Right hindlimb (tissue), 1 donor: ENCODE measurements around the gene ZNF888.
"Not testable (repeated sequence)": the region's sequence is repeated elsewhere in the genome, so short reads cannot be mapped to it uniquely, and the experiment has no call there.

Experiments used
- DNase-seq: peaks from one replicate; pipeline ENCODE4 v3.0.0-alpha.2; 2018

Gene ZNF888

GRCh38 chr19:52922841-52923777 is at the start of gene ZNF888:
Gene ZNF888, minus strand, starts transcription at chr19:52923428. Its CDS starts 5,555 bp downstream, at chr19:52917873.
- DNase-seq = peak; percentile 91

- DNase-seq = no peak
Observed at GRCh38 chr19:52967772-52968171, 44.5 kb upstream of the ZNF888 start.

GRCh38 chr19:52963247-52963618 is 40.0 kb upstream of the ZNF888 start:
- DNase-seq = no peak

- DNase-seq = peak; percentile 98
Observed at GRCh38 chr19:52962394-52963246, 39.4 kb upstream of the ZNF888 start, which contains the start of gene ZNF816. Gene ZNF816, minus strand, starts transcription at chr19:52962881. Its CDS starts 6,792 bp downstream, at chr19:52956089.

GRCh38 chr19:52961981-52962380 is 38.8 kb upstream of the ZNF888 start:
- DNase-seq = no peak

DNA sequence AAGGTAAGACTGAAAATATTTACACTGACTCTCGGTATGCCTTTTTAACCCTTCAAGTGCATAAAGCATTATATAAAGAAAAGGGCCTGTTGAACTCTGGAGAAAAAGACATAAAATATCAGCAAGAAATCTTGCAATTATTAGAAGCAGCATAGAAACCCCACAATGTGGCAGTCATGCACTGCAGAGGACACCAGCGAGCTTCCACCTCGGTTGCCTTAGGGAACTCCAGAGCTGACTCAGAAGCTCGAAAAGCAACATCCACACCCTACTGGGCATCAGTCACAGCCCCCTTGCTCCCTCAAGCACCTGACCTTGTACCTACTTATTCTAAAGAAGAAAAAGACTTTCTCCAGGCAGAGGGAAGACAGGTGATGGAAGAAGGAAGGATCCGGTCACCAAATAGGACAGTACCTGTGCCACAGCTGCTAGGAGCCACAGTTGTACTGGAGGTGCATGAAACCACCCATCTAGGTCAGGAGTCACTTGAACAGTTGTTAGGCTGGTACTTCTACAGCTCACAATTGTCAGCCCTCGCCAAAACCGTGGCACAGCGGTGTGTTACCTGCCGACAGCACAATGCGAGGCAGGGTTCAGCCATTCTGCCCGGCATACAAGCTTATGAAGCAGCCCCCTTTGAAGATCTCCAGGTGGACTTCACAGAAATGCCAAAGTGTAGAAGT is 36.5 kb upstream of the ZNF888 start:
- no peak for DNase-seq

DNA sequence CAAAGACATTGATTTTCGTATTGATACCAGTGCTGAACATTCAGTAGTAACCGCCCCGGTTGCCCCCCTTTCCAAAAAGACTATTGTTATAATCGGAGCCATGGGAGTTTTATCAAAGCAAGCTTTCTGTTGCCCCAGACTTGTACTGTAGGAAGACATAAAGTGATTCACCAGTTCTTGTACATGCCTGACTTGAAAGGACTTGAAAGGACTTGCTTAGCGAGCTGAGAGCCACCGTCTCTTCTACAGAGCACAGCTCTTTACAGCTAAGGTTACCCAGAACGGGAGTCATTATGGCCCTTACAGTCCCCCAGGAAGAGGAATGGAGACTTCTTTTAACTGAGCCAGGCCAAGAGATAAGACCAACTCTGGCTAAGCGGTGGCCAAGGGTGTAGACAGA is 34.4 kb upstream of the ZNF888 start:
- DNase-seq = no peak

GRCh38 chr19:52956917-52957316 is 33.7 kb upstream of the ZNF888 start:
- no peak for DNase-seq

GRCh38 chr19:52949422-52949821 is 26.2 kb upstream of the ZNF888 start:
- DNase-seq = no peak

DNA sequence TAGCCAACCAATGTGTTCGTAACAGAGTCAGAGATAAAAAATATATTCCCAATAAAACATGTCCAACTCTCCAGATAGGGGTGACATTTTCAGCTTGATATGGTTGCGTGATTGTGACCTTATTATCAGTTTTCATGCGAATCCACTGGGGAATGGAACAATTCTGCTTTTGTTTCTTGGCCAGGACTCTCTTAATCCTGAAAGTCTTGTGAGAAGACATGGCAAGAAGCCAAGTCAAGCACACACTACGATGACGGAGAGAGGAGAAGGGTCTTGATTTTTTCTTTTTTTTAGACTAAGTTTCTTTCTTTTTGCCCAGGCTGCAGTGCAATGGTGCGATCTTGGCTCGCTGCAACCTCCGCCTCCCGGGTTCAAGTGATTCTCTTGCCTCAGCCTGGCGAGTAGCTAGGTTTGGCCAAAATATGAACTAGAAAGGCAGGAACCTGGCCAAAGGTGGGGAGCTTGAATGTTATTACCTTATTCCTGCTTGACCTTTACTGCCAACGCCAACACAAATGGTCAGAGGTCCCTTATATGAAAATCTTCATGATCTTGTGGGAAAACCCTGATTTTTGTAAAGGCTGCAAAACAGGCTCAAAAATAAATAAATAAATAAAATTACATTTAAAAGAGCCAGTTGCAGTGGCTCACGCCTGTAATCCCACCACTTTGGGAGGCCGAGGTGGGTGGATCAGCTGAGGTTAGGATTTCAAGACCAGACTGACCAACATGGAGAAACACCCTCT is 25.0 kb upstream of the ZNF888 start:
- DNase-seq = no peak

DNA sequence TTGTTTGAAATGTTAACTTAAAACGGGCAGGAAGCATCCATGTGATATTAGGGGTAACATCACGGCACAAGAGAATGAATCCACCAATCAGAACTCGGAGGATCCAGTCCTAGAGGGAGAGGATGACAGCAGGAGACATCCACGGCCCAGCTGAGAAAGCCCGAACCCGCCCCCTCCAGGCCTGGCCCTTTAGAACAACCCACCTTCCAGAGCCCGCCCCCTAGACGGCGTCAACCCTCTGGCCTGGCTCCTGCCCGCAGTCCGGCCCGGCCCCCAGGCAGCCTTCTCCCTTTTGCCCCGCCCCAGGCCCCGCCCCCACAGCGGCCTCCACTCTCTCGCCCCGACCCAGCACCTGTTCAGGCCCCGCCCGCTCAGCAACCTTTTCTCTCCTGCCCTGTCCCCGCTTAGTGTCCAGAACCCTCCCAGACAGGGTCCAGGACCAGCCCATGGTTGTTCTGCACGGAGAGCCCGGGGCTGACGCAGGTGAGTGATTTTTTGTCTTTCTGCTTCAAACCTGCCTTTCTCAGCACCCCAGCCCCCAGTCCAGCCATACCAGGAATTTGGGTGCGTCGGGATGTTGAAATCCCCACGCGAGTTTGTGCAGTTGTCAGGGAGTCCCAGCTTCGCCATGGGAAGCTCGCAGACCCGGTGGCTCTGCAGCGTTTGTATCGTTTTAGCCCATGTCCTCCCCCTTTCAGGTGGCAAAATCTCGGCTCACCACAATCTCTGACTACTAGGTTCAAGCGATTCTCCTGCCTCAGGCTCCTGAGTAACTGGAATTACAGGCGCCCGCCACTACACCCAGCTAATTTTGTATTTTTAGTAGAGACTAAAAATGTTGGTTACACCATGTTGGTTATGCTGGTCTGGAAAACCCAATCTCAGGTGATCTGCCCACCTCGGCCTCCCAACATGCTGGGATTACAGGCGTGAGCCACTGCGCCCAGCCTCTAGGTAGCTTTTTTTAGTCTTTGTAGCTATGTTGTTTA is 23.4 kb upstream of the ZNF888 start:
- DNase-seq = peak; percentile 45

- no peak for DNase-seq
Observed at GRCh38 chr19:52945652-52946321, 22.6 kb upstream of the ZNF888 start.

- not testable (repeated sequence) for DNase-seq
Observed at GRCh38 chr19:52944703-52945493, 21.7 kb upstream of the ZNF888 start.

GRCh38 chr19:52943884-52944643 is 20.8 kb upstream of the ZNF888 start:
- no peak for DNase-seq

DNA sequence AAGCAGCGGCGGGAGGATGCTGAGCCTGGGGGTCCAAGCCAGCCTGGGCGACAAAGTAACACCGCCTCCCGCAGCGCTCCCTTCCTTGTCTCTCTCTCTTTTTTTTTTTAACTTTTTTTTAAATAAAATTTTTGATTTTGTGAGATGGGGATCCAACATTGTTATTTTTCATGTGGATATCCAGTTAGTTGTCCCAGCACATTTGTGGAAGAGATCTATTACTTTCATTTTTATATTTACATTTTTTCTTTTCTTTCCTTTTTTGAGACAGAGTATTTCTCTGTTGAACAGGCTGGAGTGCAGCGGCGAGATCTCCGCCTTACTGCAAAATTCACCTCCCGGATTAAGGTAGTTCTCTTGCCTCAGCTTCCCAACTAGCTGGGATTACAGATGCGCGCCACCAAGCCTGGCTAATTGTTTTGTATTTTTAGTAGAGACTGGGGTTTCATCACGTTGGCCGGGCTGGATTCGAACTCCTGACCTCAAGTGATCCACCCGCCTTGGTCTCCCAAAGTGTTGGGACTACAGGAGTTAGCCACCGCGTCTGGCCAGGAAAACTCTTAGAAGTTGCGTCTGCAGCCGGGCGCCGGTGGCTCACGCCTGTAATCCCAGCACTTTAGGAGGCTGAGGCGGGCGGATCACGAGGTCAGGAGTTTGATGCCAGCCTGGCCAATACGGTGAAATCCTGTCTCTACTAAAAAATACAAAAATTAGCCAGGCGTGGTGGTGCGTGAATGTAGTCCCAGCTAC is 20.1 kb upstream of the ZNF888 start:
- DNase-seq = no peak

GRCh38 chr19:52942386-52943133 is 19.3 kb upstream of the ZNF888 start:
- DNase-seq = peak; percentile 96

- peak; percentile 54 for DNase-seq
Observed at GRCh38 chr19:52941941-52942385, 18.7 kb upstream of the ZNF888 start.
